ENCODE measurements around the gene HECW1.

The HECW1 gene

GRCh38 chr7:43372676-43373355 lies 260.4 kb downstream of the HECW1 start:
- no CpG with 5 or more reads among the region's 6 CpGs for WGBS (ENCODE audit: extremely low coverage, insufficient coverage, low lambda C conversion rate)
- Histone ChIP-seq H3K79me1 (ENCODE audit: low read length) (no peaks in the 10 kb centered on the region), H2AK5ac (ENCODE audit: low read length) (no peak overlapping the region), H3K56ac (ENCODE audit: low read length) (no peak overlapping the region), H3K18ac (ENCODE audit: low read length) (no peak overlapping the region), H3K4me2 (ENCODE audit: low read length) (no peak overlapping the region), H4K5ac (ENCODE audit: low read length) (no peak overlapping the region), H3K27ac (ENCODE audit: low read depth, low read length) (no peak overlapping the region), H3K4me3 (ENCODE audit: low read length) (no peak overlapping the region), H3K36me3 (ENCODE audit: control insufficient read depth, insufficient read depth, low read length) (no peaks in the 10 kb centered on the region), H3K4me1 (ENCODE audit: control insufficient read depth, low read depth, low read length) (no peaks in the 10 kb centered on the region), H3K9ac (ENCODE audit: low read length) (no peak overlapping the region), H2BK15ac (replicated peaks; ENCODE audit: low read depth) (no peak overlapping the region), H2BK120ac (ENCODE audit: low read depth, low read length) (no peak overlapping the region), H3K27me3 (ENCODE audit: insufficient read depth, low read length, poor library complexity) (no peaks in the 10 kb centered on the region), H4K8ac (ENCODE audit: low read depth, low read length) (no peak overlapping the region), H2BK5ac (ENCODE audit: low read length) (no peak overlapping the region), H3K4ac (ENCODE audit: low read depth, low read length) (no peak overlapping the region), H3K79me2 (ENCODE audit: control insufficient read depth, insufficient read depth, low read length) (no peaks in the 10 kb centered on the region), H3K23ac (ENCODE audit: low read length) (no peak overlapping the region)
- peak; percentile 20 for DNase-seq

- WGBS (ENCODE audit: extremely low coverage, insufficient coverage, low lambda C conversion rate), result no CpG with 5 or more reads among the region's 4 CpGs
Observed at GRCh38 chr7:43377196-43377960, 264.9 kb downstream of the HECW1 start.

GRCh38 chr7:43379210-43379609 lies 266.8 kb downstream of the HECW1 start:
- Histone ChIP-seq H3K4me3 (ENCODE audit: low read length) (no peak overlapping the region), H2BK120ac (ENCODE audit: low read depth, low read length) (no peak overlapping the region), H2AK5ac (ENCODE audit: low read length) (no peak overlapping the region), H3K79me2 (ENCODE audit: control insufficient read depth, insufficient read depth, low read length) (no peaks in the 10 kb centered on the region), H4K5ac (ENCODE audit: low read length) (no peak overlapping the region), H3K18ac (ENCODE audit: low read length) (no peak overlapping the region), H3K36me3 (ENCODE audit: control insufficient read depth, insufficient read depth, low read length) (no peaks in the 10 kb centered on the region), H4K8ac (ENCODE audit: low read depth, low read length) (no peak overlapping the region), H3K56ac (ENCODE audit: low read length) (no peak overlapping the region), H2BK15ac (replicated peaks; ENCODE audit: low read depth) (no peak overlapping the region), H3K27ac (ENCODE audit: low read depth, low read length) (no peak overlapping the region), H3K23ac (ENCODE audit: low read length) (no peak overlapping the region), H3K4me2 (ENCODE audit: low read length) (no peak overlapping the region), H3K79me1 (ENCODE audit: low read length) (no peaks in the 10 kb centered on the region), H2BK5ac (ENCODE audit: low read length) (no peak overlapping the region), H3K9ac (ENCODE audit: low read length) (no peak overlapping the region), H3K4ac (ENCODE audit: low read depth, low read length) (no peak overlapping the region), H3K27me3 (ENCODE audit: insufficient read depth, low read length, poor library complexity) (no peaks in the 10 kb centered on the region), H3K4me1 (ENCODE audit: control insufficient read depth, low read depth, low read length) (no peaks in the 10 kb centered on the region)
- DNase-seq, result no peak
- WGBS (ENCODE audit: extremely low coverage, insufficient coverage, low lambda C conversion rate), result no CpG with 5 or more reads among the region's 2 CpGs

More at GRCh38 chr7:43377196-43377960, 264.9 kb downstream of the HECW1 start:
- Histone ChIP-seq H3K79me1 (ENCODE audit: low read length) (no peaks in the 10 kb centered on the region), H4K8ac (ENCODE audit: low read depth, low read length) (no peak overlapping the region), H3K4ac (ENCODE audit: low read depth, low read length) (no peak overlapping the region), H3K4me2 (ENCODE audit: low read length) (no peak overlapping the region), H2AK5ac (ENCODE audit: low read length) (no peak overlapping the region), H3K79me2 (ENCODE audit: control insufficient read depth, insufficient read depth, low read length) (no peaks in the 10 kb centered on the region), H3K18ac (ENCODE audit: low read length) (no peak overlapping the region), H2BK15ac (replicated peaks; ENCODE audit: low read depth) (no peak overlapping the region), H3K4me3 (ENCODE audit: low read length) (no peak overlapping the region), H4K5ac (ENCODE audit: low read length) (no peak overlapping the region), H3K9ac (ENCODE audit: low read length) (no peak overlapping the region), H3K4me1 (ENCODE audit: control insufficient read depth, low read depth, low read length) (no peaks in the 10 kb centered on the region), H3K23ac (ENCODE audit: low read length) (no peak overlapping the region), H3K27ac (ENCODE audit: low read depth, low read length) (no peak overlapping the region), H2BK5ac (ENCODE audit: low read length) (no peak overlapping the region), H3K36me3 (ENCODE audit: control insufficient read depth, insufficient read depth, low read length) (no peaks in the 10 kb centered on the region), H3K27me3 (ENCODE audit: insufficient read depth, low read length, poor library complexity) (no peaks in the 10 kb centered on the region), H2BK120ac (ENCODE audit: low read depth, low read length) (no peak overlapping the region), H3K56ac (ENCODE audit: low read length) (no peak overlapping the region)
- DNase-seq, result no peak

DNA sequence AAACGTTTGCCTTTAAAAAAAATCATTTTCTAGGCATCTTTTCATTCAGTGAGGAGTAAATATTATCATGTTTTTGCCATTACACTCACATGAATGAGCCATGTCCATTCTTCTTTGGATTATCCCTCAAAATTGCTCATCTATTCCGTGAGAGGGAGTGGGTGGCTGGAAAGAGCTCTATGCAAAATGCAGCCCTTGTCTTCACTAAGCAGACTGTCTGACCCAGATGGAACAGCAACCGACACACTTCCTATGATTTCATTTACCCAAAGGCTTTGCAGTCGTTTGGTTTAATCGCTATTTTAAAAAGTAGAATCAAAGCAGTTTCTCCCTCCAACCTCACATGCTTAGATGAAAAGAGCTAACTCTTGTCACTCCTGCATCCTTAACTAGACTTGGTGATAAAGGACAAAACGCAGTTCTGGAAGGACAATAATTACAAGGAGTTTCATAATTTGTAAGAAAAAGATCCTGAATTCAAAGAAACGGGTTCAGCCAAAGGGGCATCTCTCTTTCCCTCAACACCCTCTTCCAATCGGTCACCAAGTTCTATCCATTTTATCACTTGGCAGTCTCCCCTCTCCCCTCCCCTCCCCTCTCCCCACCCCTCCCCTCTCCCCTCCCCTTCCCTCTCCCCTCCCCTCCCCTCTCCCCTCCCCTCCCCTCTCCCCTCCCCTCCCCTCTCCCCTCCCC lies 272.3 kb downstream of the HECW1 start:
- Histone ChIP-seq H2BK120ac (ENCODE audit: low read depth, low read length) (no peak overlapping the region), H4K8ac (ENCODE audit: low read depth, low read length) (no peak overlapping the region), H3K79me1 (ENCODE audit: low read length) (no peaks in the 10 kb centered on the region), H3K79me2 (ENCODE audit: control insufficient read depth, insufficient read depth, low read length) (no peaks in the 10 kb centered on the region), H4K5ac (ENCODE audit: low read length) (no peak overlapping the region), H2BK5ac (ENCODE audit: low read length) (no peak overlapping the region), H3K27me3 (ENCODE audit: insufficient read depth, low read length, poor library complexity) (no peaks in the 10 kb centered on the region), H3K36me3 (ENCODE audit: control insufficient read depth, insufficient read depth, low read length) (no peaks in the 10 kb centered on the region), H3K23ac (ENCODE audit: low read length) (no peak overlapping the region), H2BK15ac (replicated peaks; ENCODE audit: low read depth) (no peak overlapping the region), H3K4me3 (ENCODE audit: low read length) (no peak overlapping the region), H3K4ac (ENCODE audit: low read depth, low read length) (no peak overlapping the region), H3K9ac (ENCODE audit: low read length) (no peak overlapping the region), H3K56ac (ENCODE audit: low read length) (no peak overlapping the region), H2AK5ac (ENCODE audit: low read length) (no peak overlapping the region), H3K18ac (ENCODE audit: low read length) (no peak overlapping the region), H3K4me1 (ENCODE audit: control insufficient read depth, low read depth, low read length) (no peaks in the 10 kb centered on the region), H3K4me2 (ENCODE audit: low read length) (no peak overlapping the region), H3K27ac (ENCODE audit: low read depth, low read length) (no peak overlapping the region)
- DNase-seq, result no peak
- no CpG with 5 or more reads among the region's 8 CpGs for WGBS (ENCODE audit: extremely low coverage, insufficient coverage, low lambda C conversion rate)

DNA sequence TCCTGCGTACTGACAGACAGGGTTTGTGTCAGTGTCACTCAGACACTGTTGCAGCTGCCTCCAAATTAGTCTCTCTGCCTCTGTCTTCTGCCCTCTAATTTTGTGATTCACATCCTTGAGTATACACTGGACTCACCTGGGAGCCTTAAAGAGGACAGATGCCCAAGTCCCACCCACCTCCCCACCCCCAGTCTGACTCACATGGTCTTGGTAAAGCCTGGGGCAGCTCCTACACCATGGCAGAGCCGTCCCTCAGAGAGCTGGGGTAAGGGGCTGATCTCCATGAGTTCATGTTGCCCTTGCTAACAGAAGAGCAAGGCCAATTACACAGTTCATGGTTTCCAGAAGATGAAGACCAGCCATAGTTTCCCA lies 272.8 kb downstream of the HECW1 start:
- H3K18ac ChIP-seq (ENCODE audit: low read length), result no peak overlapping the region
- H3K56ac ChIP-seq (ENCODE audit: low read length), result no peak overlapping the region
- H2BK120ac ChIP-seq (ENCODE audit: low read depth, low read length), result no peak overlapping the region
- no peaks in the 10 kb centered on the region for H3K4me1 ChIP-seq (ENCODE audit: control insufficient read depth, low read depth, low read length)
- no CpG with 5 or more reads among the region's 2 CpGs for WGBS (ENCODE audit: extremely low coverage, insufficient coverage, low lambda C conversion rate)
- H3K4me3 ChIP-seq (ENCODE audit: low read length), result no peak overlapping the region
- H2BK15ac ChIP-seq (replicated peaks; ENCODE audit: low read depth), result no peak overlapping the region
- H3K23ac ChIP-seq (ENCODE audit: low read length), result no peak overlapping the region
- H4K8ac ChIP-seq (ENCODE audit: low read depth, low read length), result no peak overlapping the region
- no peak overlapping the region for H3K9ac ChIP-seq (ENCODE audit: low read length)
- no peak for DNase-seq
- no peaks in the 10 kb centered on the region for H3K27me3 ChIP-seq (ENCODE audit: insufficient read depth, low read length, poor library complexity)
- no peak overlapping the region for H3K4me2 ChIP-seq (ENCODE audit: low read length)
- H2BK5ac ChIP-seq (ENCODE audit: low read length), result no peak overlapping the region
- no peak overlapping the region for H3K27ac ChIP-seq (ENCODE audit: low read depth, low read length)
- no peaks in the 10 kb centered on the region for H3K36me3 ChIP-seq (ENCODE audit: control insufficient read depth, insufficient read depth, low read length)
- H2AK5ac ChIP-seq (ENCODE audit: low read length), result no peak overlapping the region
- no peaks in the 10 kb centered on the region for H3K79me2 ChIP-seq (ENCODE audit: control insufficient read depth, insufficient read depth, low read length)
- no peak overlapping the region for H3K4ac ChIP-seq (ENCODE audit: low read depth, low read length)
- no peak overlapping the region for H4K5ac ChIP-seq (ENCODE audit: low read length)
- H3K79me1 ChIP-seq (ENCODE audit: low read length), result no peaks in the 10 kb centered on the region

Data from mesendoderm (in vitro differentiated cells).